Mesothelial cell of epicardium (in vitro differentiated cells): ENCODE data around the gene DHX58. TPM values are rescaled to one million over a fixed set of nuclear protein-coding genes. Genes with fewer than 3 reads are reported as not detected.
A peak's percentile ranks its signal among the peaks of the same experiment; 100 is the strongest.

Experiments used
- DNase-seq, 2 experiments: peaks; one replicate each; pipeline ENCODE4 v3.0.0; 2021; ENCODE audit warnings: low spot score in 2 of 2; ENCODE audit not compliant: unreplicated experiment in 2 of 2
- H3K27ac Mint-ChIP-seq: 2 replicates; pipeline ENCODE4 v1.8.0; 2021; ENCODE audit warnings: mixed read lengths
- H3K27me3 Mint-ChIP-seq: 2 replicates; pipeline ENCODE4 v1.8.0; 2021; ENCODE audit warnings: low read depth, mixed read lengths
- H3K36me3 Mint-ChIP-seq: 2 replicates; pipeline ENCODE4 v1.8.0; 2021; ENCODE audit warnings: mixed read lengths
- H3K4me1 Mint-ChIP-seq: 2 replicates; pipeline ENCODE4 v1.8.0; 2021; ENCODE audit warnings: mixed read lengths
- H3K4me3 Mint-ChIP-seq: 2 replicates; pipeline ENCODE4 v1.8.0; 2021; ENCODE audit warnings: mild to moderate bottlenecking, moderate library complexity, mixed read lengths
- H3K9me3 Mint-ChIP-seq: 2 replicates; pipeline ENCODE4 v1.8.0; 2021; ENCODE audit warnings: mixed read lengths
- CTCF ChIP-seq: fragments of 200-600 bp; sonication (generic); IDR thresholded peaks from one replicate; pipeline ENCODE4 v1.5.0; 2021; ENCODE audit warnings: antibody characterized with exemption; ENCODE audit not compliant: unreplicated experiment
- total RNA-seq: library from RNA; stranded (reverse); gene quantifications from 3 replicates; pipeline ENCODE4 v1.2.1, GENCODE V29; 2021

The DHX58 gene
- total RNA-seq, 1 donor from 2014 or later, result 11.3 TPM

DNA sequence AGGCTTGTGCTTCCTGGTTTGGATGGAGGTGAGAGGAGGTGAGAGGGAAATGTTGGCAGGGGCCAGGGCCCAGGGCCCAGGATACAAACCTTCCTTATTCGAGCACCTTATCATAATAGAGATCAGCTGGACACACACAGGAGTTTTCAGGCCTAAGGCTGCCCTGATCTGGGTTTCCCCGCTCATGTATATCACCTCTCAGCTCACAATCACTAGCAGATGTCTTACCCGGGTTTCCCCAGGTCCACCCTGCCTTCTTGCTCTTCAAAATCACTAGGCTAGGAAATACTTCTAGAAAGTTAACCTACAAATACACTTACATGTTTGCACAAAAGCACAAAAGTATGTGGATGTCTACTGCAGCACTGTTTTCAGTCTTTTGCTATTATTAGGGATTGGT is 14.3 kb upstream of the DHX58 start:
- Mint-ChIP-seq H3K27ac (no peak overlapping the region), H3K4me1 (peaks cover 8% of the 10 kb centered on the region), H3K36me3 (peaks cover 28% of the 10 kb centered on the region), H3K27me3 (no peaks in the 10 kb centered on the region), H3K4me3 (no peak overlapping the region), H3K9me3 (no peaks in the 10 kb centered on the region)
- DNase-seq, result no peak
- TF ChIP-seq CTCF, result no peak

GRCh38 chr17:42125565-42125964 is 13.1 kb upstream of the DHX58 start:
- DNase-seq, result no peak
- Mint-ChIP-seq H3K9me3 (no peaks in the 10 kb centered on the region), H3K27me3 (no peaks in the 10 kb centered on the region), H3K4me3 (no peak overlapping the region), H3K36me3 (peaks cover 25% of the 10 kb centered on the region), H3K4me1 (peaks cover 13% of the 10 kb centered on the region), H3K27ac (no peak overlapping the region)
- TF ChIP-seq CTCF, result no peak

DNA sequence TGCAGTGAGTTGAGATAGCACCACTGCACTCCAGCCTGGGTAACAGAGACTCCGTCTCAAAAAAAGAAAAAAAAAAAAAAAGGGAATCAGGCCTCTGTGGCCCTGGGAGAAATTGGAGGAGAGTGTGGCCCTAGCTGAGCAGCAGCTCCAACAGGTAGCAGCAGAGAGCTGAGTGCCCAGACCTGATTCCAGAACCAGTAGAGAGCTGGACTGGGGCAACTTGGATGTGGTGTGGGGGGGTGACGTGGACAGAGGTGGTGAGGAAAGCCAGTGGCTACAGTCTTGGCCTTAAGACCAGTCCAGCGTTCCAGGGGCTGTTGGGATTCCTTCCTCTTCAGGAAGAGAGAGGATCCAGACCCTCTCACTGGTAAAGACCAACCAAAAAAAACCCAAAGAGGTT is 11.7 kb upstream of the DHX58 start:
- H3K27me3 Mint-ChIP-seq, result no peaks in the 10 kb centered on the region
- H3K27ac Mint-ChIP-seq, result no peak overlapping the region
- DNase-seq, result no peak
- no peak overlapping the region for H3K4me3 Mint-ChIP-seq
- peaks cover 24% of the 10 kb centered on the region for H3K36me3 Mint-ChIP-seq
- no peaks in the 10 kb centered on the region for H3K9me3 Mint-ChIP-seq
- peaks cover 19% of the 10 kb centered on the region for H3K4me1 Mint-ChIP-seq
- TF ChIP-seq CTCF, result no peak

DNA sequence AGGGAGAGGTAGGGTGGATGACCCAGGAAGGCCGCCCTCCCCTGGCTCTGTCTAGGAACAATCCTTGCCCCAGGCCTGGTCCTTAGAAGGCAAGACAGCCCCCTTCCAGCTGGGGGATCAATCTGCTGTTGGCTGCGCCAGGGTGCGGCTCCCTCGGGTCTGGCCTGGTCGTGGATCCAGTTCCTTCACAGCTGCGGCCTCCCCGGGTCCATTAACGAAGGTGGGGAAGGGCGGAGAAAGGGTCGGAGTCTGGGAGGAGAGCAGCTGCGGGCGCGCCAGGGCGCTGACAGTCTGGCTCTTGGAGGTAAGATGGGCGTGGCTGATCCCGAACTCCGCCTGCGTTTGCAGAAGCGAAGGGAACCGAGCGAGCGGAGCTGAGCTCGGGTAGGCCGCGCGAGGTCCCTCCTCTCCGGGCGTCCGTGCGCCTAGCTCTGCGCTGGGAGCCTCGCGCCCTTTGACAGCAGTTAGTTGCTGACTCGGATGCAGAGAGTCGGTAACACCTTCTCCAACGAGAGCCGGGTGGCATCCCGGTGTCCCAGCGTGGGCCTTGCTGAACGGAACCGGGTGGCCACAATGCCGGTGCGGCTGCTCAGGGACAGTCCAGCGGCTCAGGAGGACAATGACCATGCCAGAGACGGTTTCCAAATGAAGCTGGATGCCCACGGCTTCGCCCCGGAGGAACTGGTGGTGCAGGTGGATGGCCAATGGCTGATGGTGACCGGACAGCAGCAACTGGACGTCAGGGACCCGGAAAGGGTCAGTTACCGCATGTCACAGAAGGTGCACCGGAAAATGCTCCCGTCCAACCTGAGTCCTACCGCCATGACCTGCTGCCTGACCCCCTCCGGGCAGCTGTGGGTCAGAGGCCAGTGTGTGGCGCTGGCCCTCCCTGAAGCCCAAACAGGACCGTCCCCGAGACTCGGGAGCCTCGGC is 10.1 kb upstream of the DHX58 start, which contains the start of gene HSPB9:
Gene HSPB9 (plus strand): TSS at position 434 of the 933 bp plus-strand sequence. CDS start 47 bp downstream, at position 481.
- no peak for TF ChIP-seq CTCF
- H3K4me3 Mint-ChIP-seq, result peak within 1 kb of the TSS; percentile 63
- peak within 1 kb of the TSS; percentile 83 for H3K27ac Mint-ChIP-seq
- no peaks in the 10 kb centered on the region for H3K9me3 Mint-ChIP-seq
- DNase-seq, result no peak
- peaks cover 19% of the 10 kb centered on the region for H3K4me1 Mint-ChIP-seq
- H3K36me3 Mint-ChIP-seq, result peaks cover 17% of the 10 kb centered on the region
- H3K27me3 Mint-ChIP-seq, result no peaks in the 10 kb centered on the region

GRCh38 chr17:42120770-42121769 is 8.6 kb upstream of the DHX58 start, which contains the start of gene KAT2A:
KAT2A (minus strand) TSS chr17:42121367; CDS start chr17:42121304, 63 bp downstream.
- peaks cover 25% of the 10 kb centered on the region for H3K36me3 Mint-ChIP-seq
- H3K9me3 Mint-ChIP-seq, result no peaks in the 10 kb centered on the region
- peak; percentile 55 to 77 for DNase-seq
- H3K27me3 Mint-ChIP-seq, result no peaks in the 10 kb centered on the region
- peak within 1 kb of the TSS; percentile 83 for H3K27ac Mint-ChIP-seq
- H3K4me1 Mint-ChIP-seq, result peaks cover 19% of the 10 kb centered on the region
- TF ChIP-seq CTCF, result no peak
- peak within 1 kb of the TSS; percentile 63 for H3K4me3 Mint-ChIP-seq
